ENCODE data around the gene VPS33A. TPM values are rescaled to one million over a fixed set of nuclear protein-coding genes. Genes with fewer than 3 reads are reported as not detected.

Gene VPS33A
- total RNA-seq, 1 donor from 2014 or later = 22.1 TPM

- no peak for DNase-seq
Observed at GRCh38 chr12:122250536-122250935, 15.8 kb downstream of the VPS33A start.

- no peak for DNase-seq
Observed at GRCh38 chr12:122250047-122250446, 16.2 kb downstream of the VPS33A start.

DNA sequence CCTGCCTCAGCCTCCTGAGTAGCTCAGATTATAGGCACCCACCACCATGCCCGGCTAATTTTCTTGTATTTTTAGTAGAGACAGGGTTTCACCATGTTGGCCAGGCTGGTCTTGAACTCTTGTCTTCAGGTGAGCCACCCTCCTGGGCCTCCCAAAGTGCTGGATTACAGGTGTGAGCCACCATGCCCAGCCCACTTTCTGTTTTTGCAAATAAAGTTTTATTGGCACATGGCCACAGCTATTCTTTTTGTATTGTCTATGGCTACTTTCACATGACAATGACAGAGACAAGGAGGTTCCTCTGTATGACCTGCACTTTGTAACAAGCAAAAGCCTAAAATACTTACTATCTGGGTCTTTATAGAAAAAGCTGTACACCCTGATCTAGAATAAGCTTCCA, 20.7 kb downstream of the VPS33A start:
- DNase-seq = no peak

GRCh38 chr12:122244565-122245371, 21.5 kb downstream of the VPS33A start:
- DNase-seq = no peak

GRCh38 chr12:122243965-122244364, 22.3 kb downstream of the VPS33A start:
- DNase-seq = no peak

DNA sequence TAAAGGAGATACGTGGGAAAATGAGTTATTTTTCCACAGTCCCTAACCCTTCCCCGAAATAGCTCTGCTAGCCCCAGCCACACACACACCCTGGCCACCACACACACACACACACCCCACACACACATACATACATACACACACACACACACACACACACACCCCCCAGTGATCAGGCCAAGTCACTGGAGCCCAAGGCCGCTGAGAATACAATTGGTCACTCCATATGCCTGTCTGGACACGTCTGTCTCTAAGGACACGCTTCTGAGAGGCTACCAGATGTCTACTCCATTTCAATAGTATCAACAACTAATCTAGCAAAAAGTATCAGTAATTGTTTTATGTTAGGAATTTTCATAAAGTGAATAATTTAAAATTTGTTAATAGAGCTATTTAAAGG, 27.4 kb downstream of the VPS33A start:
- no peak for DNase-seq

GRCh38 chr12:122235741-122236140, 30.6 kb downstream of the VPS33A start:
- DNase-seq = no peak

DNA sequence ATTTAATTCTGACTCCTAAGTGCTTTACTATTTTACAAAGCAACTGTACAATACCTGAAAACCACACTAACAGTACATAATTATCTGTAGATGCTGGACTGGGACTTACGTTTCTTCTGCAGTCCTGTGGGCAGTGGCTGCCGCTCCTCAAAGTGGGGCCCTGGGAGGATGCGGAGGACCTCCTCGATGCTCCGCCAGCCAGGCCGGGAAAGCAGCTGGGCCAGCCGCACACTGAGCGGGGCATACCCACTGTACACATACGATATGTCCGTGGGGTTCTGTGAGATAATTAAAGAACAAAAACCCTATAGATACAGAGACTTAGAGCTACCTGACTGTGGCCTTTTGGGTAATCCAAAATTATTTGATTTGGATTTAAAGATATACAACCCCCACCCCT, 33.6 kb downstream of the VPS33A start:
- DNase-seq = no peak

- no peak for DNase-seq
Observed at GRCh38 chr12:122230798-122231197, 35.5 kb downstream of the VPS33A start.

GRCh38 chr12:122228092-122228491, 38.2 kb downstream of the VPS33A start:
- DNase-seq = no peak

DNA sequence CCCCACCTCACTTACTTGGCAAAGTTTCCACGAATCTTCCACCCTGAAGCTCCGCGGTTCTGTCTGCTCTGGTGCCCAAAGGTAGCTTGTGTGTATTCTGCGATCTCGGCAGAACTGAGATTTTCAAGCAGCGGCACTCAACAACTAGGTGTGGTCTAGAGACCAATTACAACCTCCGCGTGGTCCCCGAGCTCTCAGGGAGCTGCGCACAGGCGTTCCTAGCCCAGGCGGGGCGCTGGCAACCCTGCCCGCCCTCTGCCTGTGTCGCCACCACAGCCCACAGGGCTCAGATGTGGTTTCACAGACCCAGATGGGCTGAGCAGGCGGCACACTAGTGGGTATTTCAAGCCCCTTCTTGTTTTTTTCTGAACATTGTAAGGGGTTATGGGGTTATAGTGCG, 39.0 kb downstream of the VPS33A start:
- no peak for DNase-seq

DNA sequence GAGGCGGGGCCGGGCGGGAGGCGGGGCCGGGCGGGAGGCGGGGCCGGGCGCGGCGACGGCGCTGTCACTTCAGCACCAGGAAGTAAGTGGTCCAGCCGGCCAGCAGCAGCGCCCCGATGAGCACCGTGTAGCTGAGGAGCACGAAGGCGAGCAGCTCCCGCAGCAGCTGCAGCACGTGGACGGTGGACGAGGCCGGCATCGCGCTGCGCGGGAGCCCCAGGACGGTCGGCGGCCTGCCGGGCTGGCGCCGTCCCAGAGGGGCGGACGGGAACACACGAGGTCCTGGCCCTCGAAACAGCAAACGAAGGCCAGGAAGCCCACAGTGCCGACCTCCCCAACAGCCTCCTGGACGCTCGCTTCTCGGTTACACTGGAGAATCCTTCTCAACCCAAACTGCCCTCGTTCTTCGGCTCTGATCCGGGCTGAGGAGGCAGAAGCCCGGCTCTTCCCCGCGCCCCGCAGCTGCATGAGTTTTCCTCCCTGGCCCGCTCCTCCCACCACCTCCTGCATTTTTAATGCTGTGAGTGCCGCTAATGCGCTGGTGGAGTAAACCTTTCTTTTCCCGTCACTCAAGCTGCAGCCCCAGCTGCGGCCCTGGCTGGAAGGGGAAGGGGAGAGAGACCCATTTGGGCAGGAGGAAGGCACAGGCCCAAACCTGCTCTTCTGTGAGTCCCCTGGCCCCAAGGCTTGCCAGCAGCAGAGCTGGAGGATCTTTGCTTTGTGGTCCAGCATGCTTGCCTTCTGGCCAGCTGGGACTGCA, 39.7 kb downstream of the VPS33A start:
- no peak for DNase-seq

DNA sequence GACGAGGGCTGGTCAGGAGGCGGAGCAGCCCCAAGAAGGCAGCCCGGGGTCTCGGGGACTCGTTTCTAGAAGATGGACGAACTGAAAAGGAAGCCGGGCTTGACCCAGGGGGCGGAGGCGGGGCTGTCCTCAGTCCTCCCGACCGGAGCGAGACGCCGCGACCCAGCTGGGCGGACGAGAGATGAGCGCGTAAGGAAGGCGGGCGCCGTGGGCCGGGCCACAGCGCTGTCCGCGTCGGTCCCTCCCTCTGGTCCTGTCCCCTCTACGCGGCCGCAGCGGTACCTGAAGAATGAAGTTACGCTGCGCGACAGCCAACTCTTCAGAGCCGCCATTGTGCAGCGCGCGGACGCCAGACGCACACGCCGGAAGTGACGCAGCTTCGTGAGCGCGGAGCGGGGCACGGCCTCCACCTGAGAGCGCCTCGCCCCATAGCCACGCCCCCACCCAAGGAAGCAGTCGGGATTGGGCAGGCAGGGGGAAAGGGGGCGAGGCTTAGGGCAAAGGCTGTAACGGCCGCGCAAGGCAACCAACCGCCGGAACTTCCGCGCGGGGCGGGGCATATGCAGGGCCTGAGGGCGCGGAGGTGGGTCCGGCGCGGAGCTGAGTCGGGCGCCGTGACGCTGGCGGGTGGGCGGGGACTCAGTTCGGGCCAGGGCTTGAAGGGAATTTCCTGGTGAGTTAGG, 40.5 kb downstream of the VPS33A start, which contains the start of gene DIABLO:
Gene DIABLO, minus strand, starts transcription at position 370 of the 683 bp plus-strand sequence. Its CDS starts 38 bp downstream, at position 332.
- peak; percentile 100 for DNase-seq

DNA sequence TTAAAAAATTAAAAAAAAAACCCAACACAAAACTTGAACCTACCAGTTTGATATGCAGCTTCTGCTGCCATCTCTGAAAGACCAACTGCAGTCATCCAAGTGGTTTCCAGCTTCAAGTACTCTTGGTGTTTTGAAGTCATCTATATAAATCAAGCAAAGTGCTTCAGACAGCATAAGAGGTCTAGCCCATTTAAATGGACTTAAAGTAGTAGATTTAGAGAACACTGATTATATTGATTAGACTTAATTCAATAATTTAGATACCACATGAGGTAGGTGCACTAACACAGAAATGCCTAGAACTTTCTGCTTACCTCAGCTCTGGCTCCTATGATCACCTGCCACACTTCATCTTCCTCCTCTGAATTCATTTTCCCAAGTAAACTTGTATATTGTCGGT, 49.8 kb downstream of the VPS33A start:
- no peak for DNase-seq

DNA sequence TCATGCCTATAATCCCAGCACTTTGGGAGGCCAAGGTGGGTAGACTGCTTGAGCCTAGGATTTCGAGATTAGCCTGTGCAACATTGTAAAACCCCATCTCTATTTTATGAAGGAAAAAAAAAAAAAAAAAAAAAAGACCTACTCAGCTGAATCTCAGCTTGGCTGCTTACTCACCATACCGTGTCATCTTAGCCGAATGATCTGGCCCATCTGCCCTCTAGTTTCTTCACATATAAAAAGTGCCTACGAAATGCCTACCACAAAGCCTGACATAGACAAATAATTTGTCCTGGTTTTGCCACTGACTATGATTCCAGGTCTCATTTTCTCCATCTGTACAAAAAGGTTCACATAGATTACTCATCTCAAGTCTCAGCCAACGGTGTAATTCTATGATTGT, 50.5 kb downstream of the VPS33A start:
- DNase-seq = no peak

DNA sequence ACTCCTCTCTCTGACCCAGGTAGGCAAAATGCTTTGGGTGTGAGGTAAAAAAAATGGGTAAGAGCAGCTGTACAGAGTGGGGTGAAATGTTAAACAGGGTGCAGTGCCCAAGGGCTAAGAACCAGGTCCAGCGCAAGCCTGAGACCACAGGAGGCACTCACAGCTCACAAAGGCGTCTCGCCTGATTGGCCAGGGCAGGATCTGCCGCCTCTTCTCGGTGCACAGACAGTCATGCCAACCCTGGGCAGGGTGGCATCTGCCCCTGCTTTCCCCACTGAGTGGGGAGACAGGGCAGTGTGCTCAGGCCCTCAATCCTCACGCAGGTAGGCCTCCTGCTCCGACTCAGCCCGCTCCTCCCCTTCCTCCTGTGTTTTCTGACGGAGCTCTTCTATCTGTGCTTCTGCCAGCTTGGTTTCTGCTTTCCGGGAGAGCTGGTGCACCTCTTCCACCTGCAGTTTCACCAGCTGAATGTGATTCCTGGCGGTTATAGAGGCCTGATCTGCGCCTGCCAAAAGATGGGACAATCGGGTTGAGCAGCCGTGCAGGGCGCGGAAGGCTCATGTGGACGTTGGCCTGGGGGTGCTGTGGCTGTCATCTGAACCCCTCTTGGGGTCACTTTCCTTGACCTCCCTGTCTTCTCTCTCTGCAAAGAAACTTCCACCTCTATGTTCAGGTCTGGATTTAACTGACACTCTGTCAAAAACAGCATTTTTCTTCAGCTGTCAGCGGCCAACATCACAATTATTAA, 58.0 kb downstream of the VPS33A start:
- no peak for DNase-seq

- no peak for DNase-seq
Observed at GRCh38 chr12:122207391-122207790, 58.9 kb downstream of the VPS33A start.

DNA sequence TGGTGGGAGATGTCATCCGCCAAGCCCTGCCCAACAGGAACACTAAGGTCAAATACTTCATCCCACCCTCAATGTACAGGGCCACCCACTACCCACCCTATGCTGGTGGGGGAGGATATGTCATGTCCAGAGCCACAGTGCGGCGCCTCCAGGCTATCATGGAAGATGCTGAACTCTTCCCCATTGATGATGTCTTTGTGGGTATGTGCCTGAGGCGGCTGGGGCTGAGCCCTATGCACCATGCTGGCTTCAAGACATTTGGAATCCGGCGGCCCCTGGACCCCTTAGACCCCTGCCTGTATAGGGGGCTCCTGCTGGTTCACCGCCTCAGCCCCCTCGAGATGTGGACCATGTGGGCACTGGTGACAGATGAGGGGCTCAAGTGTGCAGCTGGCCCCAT, 59.3 kb downstream of the VPS33A start:
- DNase-seq = no peak

DNA sequence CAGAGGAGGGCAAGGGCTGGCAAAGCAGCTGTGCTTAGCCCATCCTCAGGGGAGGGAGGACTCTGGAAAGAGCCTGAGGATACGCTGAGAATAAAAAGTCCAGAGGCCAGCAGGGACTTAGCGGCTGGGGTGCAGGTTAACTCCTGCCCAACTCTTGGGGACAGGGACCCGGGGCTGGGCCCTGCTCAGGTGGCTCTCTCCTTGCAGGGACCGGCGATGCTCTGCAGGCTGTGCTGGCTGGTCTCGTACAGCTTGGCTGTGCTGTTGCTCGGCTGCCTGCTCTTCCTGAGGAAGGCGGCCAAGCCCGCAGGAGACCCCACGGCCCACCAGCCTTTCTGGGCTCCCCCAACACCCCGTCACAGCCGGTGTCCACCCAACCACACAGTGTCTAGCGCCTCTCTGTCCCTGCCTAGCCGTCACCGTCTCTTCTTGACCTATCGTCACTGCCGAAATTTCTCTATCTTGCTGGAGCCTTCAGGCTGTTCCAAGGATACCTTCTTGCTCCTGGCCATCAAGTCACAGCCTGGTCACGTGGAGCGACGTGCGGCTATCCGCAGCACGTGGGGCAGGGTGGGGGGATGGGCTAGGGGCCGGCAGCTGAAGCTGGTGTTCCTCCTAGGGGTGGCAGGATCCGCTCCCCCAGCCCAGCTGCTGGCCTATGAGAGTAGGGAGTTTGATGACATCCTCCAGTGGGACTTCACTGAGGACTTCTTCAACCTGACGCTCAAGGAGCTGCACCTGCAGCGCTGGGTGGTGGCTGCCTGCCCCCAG, 60.0 kb downstream of the VPS33A start:
- no peak for DNase-seq

DNA sequence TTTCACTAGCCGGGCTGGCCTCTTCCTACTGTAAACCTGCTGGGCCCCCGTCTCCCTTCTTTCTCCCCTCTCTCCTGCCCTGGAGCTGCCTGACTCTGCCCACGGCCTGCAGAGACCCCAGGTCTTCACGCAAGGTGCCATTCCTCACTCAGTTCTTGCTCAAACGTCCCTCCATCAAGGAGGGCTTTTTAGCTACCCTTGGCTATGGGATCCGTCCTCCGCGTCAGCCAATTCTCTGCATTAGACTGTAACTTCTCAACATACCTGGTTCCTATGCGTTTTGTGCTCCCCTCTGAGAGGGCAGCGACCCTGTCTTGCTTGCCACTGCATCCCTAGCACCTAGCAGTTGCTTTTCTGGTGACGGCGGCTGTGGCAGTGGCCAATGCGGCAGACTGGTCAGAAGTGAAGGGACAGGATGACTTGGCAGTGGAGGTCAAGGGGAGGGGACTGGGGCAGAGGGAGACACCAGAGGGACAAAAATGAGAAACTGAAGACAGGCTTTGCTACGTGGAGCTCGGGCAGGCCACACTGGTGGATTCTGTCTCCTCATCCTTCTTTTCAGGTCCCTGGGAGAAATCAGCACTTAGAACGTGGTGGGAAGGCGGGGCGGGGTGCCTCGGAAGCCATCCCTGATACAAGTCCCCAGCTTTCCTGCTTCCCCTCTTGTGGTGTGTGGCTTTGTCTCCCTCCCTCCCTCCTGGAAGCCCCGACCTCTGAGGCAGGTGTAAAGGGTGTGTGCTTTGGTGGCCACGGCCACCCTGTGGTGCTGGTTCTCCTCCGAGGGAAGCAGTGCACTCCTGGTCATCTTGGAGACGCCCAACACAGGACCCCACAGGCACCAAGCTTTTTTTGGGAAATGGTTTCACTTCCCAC, 61.0 kb downstream of the VPS33A start:
- DNase-seq = no peak
